A673 (cell line): ENCODE results near the gene SERPINA6.

Experiments
- EZH2 ChIP-seq: fragments of 200-600 bp; sonication (generic); IDR thresholded peaks from 2 replicates; pipeline ENCODE4 v1.6.1; 2017; ENCODE audit warnings: borderline replicate concordance, low read depth, mild to moderate bottlenecking, mixed read lengths, antibody characterized with exemption, low read length; ENCODE audit not compliant: poor library complexity, severe bottlenecking
- TF ChIP-seq, protein P1 (sequence below): fragments of 300-800, 200-600 bp; sonication (generic); conservative IDR thresholded peaks from 2 replicates; pipeline ENCODE4 v1.5.1; 2017; ENCODE audit warnings: low read depth, mild to moderate bottlenecking, antibody characterized with exemption, low read length, moderate library complexity, mixed read lengths

DNA sequence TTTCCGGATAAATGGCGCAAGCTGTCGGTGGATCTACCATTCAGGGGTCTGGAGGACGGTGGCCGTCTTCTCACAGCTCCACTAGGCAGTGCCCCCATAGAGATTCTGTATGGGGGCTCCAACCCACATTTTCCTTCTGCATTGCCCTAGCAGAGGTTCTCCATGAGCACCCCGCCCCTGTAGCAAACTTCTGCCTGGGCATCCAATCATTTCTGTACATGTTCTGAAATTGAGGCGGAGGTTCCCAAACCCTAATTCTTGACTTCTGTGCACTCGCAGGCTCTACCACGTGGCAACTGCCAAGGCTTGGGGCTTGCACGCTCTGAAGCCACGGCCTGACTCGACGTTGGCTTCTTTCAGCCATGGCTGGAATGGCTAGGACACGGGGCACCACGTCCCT lies 25.0 kb downstream of the SERPINA6 start:
- TF ChIP-seq, protein P1, sequence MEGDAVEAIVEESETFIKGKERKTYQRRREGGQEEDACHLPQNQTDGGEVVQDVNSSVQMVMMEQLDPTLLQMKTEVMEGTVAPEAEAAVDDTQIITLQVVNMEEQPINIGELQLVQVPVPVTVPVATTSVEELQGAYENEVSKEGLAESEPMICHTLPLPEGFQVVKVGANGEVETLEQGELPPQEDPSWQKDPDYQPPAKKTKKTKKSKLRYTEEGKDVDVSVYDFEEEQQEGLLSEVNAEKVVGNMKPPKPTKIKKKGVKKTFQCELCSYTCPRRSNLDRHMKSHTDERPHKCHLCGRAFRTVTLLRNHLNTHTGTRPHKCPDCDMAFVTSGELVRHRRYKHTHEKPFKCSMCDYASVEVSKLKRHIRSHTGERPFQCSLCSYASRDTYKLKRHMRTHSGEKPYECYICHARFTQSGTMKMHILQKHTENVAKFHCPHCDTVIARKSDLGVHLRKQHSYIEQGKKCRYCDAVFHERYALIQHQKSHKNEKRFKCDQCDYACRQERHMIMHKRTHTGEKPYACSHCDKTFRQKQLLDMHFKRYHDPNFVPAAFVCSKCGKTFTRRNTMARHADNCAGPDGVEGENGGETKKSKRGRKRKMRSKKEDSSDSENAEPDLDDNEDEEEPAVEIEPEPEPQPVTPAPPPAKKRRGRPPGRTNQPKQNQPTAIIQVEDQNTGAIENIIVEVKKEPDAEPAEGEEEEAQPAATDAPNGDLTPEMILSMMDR: no peak
- TF ChIP-seq EZH2: no peak
